Esophagus squamous epithelium (tissue), 5 donors: Measurements from ENCODE around the gene CCNYL1. TPM values are rescaled to one million over a fixed set of nuclear protein-coding genes. Genes with fewer than 3 reads are reported as not detected.

Experiments
- DNase-seq: peaks from one replicate; lab custom pipeline; 2025; lab: John Stamatoyannopoulos, UW
- H3K27ac ChIP-seq, 4 donors: fragments of 200-600 bp; sonication (generic); one replicate each; pipeline ENCODE4 v1.5.1; 2016 to 2019; ENCODE audit warnings: mild to moderate bottlenecking in 1 of 4
- H3K27me3 ChIP-seq, 4 donors: fragments of 200-600 bp; sonication (generic); 1 replicate in 3 of 4; 2 replicates in 1 of 4; pipeline versions ENCODE4 v1.5.1 to v1.6.0; 2017 to 2021; ENCODE audit warnings: antibody characterized with exemption in 1 of 4
- H3K36me3 ChIP-seq, 3 donors: fragments of 200-600 bp; sonication (generic); one replicate each; pipeline ENCODE4 v1.5.1; 2016 to 2019
- H3K4me1 ChIP-seq, 3 donors: fragments of 200-600 bp; sonication (generic); one replicate each; pipeline ENCODE4 v1.5.1; 2017 to 2019
- H3K4me3 ChIP-seq, 4 donors: fragments of 200-600 bp; sonication (generic); 1 replicate in 3 of 4; 2 replicates in 1 of 4; pipeline ENCODE4 v1.5.1; 2016 to 2019; ENCODE audit warnings: mild to moderate bottlenecking in 2 of 4, moderate library complexity in 1 of 4
- H3K9me3 ChIP-seq, 3 donors: fragments of 200-600 bp; sonication (generic); one replicate each; pipeline ENCODE4 v1.5.1; 2016 to 2019
- POLR2A ChIP-seq, 4 donors: fragments of 450-650 bp; IDR thresholded peaks; one replicate each; pipeline ENCODE4 v1.6.1; 2017; ENCODE audit warnings: antibody characterized with exemption in 4 of 4, mild to moderate bottlenecking in 4 of 4, moderate library complexity in 3 of 4
- WGBS, 2 donors: methylation state at CpG; one replicate each; pipeline ENCODE4 v1.1.5; 2018; 5-methylcytosine and 5-hydroxymethylcytosine counted together
- intact Hi-C: fragments of 100-400 bp; cut with DNase I; formaldehyde crosslinking; loops from one replicate; pipeline ENCODE4 v1.15.0; 2022
- total RNA-seq, 4 donors: library from RNA; depleted of rRNA; stranded (reverse); fragments of >200 nt; gene quantifications; one replicate each; pipeline ENCODE4 v1.1.0, GENCODE V29; 2016
- TF ChIP-seq, protein P1 (sequence below), 6 experiments: fragments of 450-650 bp in 4 of 6; fragments of 200-600 bp in 2 of 6; sonication (generic) in 2 of 6; IDR thresholded peaks; one replicate each; pipeline ENCODE4 v1.5.1; 2016 to 2019; ENCODE audit warnings: antibody characterized with exemption in 6 of 6, mild to moderate bottlenecking in 4 of 6, moderate library complexity in 4 of 6
- donor health status: DM: yes; HTN: yes; CAD: no.

The CCNYL1 gene
- total RNA-seq, 4 donors from 2014 or later, result 12.6 to 24.8 (median 15.4) TPM

DNA sequence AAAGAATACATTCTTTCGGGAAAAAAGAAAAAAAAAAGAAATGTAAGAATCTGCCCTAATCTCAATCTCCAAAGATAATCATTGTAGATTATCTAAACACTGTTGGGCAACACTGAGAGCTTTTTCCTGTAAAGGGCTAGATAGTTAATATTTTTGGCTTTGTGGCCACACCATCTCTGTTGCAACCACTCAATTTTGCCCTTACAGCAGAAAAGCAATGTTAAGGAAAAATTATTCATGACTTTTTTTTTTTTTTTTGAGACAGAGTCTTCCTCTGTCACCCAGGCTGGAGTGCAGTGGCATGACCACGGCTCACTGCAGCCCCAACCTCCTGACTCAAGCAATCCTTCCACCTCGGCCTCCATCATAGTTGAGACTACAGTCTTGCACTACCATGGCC lies 75.6 kb downstream of the CCNYL1 start:
- 75 to 78% methylated on average over 3 of the region's 3 CpGs for WGBS, 2 donors
- intact Hi-C loops, result no loop called here
- Histone ChIP-seq H3K4me1 (peaks cover 4 to 23% (median 13%) of the 10 kb centered on the region in 3 donors), H3K27ac (no peak overlapping the region), H3K9me3 (no peaks in the 10 kb centered on the region), H3K4me3 (no peak overlapping the region), H3K36me3 (no peaks in the 10 kb centered on the region), H3K27me3 (no peaks in the 10 kb centered on the region)
- DNase-seq, result no peak
- no peak for TF ChIP-seq POLR2A (IDR thresholded peaks at IDR 0.05)
- TF ChIP-seq, protein P1, sequence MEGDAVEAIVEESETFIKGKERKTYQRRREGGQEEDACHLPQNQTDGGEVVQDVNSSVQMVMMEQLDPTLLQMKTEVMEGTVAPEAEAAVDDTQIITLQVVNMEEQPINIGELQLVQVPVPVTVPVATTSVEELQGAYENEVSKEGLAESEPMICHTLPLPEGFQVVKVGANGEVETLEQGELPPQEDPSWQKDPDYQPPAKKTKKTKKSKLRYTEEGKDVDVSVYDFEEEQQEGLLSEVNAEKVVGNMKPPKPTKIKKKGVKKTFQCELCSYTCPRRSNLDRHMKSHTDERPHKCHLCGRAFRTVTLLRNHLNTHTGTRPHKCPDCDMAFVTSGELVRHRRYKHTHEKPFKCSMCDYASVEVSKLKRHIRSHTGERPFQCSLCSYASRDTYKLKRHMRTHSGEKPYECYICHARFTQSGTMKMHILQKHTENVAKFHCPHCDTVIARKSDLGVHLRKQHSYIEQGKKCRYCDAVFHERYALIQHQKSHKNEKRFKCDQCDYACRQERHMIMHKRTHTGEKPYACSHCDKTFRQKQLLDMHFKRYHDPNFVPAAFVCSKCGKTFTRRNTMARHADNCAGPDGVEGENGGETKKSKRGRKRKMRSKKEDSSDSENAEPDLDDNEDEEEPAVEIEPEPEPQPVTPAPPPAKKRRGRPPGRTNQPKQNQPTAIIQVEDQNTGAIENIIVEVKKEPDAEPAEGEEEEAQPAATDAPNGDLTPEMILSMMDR (IDR thresholded peaks at IDR 0.05), result no peak

DNA sequence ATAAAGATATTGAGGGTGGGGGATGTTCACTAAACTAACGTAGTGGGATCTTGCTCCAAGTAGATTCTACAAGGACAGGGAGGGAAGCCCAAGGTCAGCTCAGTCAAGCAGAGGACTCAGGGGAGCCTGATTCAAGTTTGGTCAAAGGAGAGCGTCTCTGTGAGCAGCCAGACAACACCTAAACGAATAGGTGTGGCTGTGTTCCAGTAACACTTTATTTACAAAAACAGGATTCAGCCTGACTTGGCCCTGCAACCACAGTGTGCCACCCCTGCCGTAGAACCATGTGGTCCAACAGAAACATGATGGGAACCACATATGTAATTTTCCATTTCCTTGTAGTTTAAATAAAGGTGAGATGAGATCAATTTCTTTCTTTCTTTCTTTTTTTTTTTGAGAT lies 76.4 kb downstream of the CCNYL1 start:
- no peaks in the 10 kb centered on the region for H3K36me3 ChIP-seq
- WGBS, 2 donors, result 45 to 64% methylated on average over 4 of the region's 4 CpGs
- intact Hi-C loops, result no loop called here
- H3K27me3 ChIP-seq, result no peaks in the 10 kb centered on the region
- no peaks in the 10 kb centered on the region for H3K9me3 ChIP-seq
- no peak for TF ChIP-seq POLR2A (IDR thresholded peaks at IDR 0.05)
- TF ChIP-seq, protein P1 (IDR thresholded peaks at IDR 0.05), result no peak
- no peak overlapping the region for H3K27ac ChIP-seq
- H3K4me3 ChIP-seq, result no peak overlapping the region
- H3K4me1 ChIP-seq, result peaks cover 5 to 26% (median 14%) of the 10 kb centered on the region in 3 donors
- DNase-seq, result no peak

DNA sequence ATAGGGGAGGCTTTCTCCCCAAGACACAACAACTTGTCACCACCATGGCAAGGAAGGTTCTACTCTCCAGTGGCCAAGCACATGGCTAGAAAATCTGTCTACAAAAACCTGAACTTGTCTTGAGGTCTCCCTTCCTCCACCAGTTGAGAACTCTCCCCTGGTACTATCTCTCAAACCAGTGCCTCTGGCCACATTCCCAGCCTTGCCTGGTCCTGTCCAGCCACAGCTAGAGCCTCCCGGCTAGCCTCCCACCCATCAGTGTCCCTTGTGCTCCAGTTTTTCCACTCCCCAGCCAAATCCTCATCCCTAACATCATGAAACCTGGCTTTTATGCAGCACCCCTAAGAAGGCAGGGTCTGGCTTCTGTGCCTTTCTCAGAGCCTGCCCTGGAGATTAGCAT lies 79.5 kb downstream of the CCNYL1 start:
- H3K36me3 ChIP-seq, result no peaks in the 10 kb centered on the region
- no peak overlapping the region for H3K27ac ChIP-seq
- no peak overlapping the region for H3K4me3 ChIP-seq
- H3K27me3 ChIP-seq, result no peaks in the 10 kb centered on the region
- intact Hi-C loops, result no loop called here
- no peak for TF ChIP-seq POLR2A (IDR thresholded peaks at IDR 0.05)
- TF ChIP-seq, protein P1 (IDR thresholded peaks at IDR 0.05), result no peak
- no peak for DNase-seq
- no peaks in the 10 kb centered on the region for H3K9me3 ChIP-seq
- peaks cover 5 to 25% (median 14%) of the 10 kb centered on the region in 3 donors for H3K4me1 ChIP-seq
- WGBS, 2 donors, result 25 to 55% methylated on average over 1 of the region's 1 CpG

DNA sequence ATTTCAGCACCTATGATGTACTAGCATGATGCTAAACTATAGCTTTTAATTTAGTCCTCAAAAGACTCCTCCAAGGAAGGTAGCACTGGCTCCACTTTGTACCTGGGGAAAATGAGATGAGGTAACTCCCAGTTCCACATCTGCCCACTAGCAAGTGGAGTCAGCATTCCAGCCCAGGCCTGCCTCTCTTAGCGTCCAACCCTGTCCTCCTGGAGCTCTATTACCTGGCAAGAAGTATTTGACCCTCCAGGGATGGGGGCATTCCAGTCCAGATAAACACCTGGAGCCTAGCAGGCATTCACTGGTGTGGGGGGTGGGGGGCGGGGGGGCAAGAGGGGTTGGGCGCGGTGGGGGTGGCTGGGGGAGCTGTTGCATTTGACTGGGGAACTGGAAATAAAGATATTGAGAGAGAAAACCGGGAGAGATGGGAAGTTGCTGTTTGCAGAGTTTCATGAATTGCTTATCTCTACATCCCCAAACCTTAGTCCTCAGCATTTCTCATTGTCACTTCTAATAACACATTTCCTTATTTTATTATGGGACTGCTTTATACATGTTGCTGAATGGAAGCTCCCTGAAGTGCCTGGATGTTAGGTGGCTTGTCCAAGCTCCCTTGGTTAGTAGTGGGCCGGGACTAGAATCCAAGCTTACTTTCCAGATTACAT lies 80.3 kb downstream of the CCNYL1 start:
- peak overlapping the region; percentile 17 to 78 (median 42) for H3K27ac ChIP-seq
- no peak for DNase-seq
- no peak for TF ChIP-seq POLR2A (IDR thresholded peaks at IDR 0.05)
- TF ChIP-seq, protein P1 (IDR thresholded peaks at IDR 0.05), result peak in 1 of 6 experiments; percentile 21
- H3K36me3 ChIP-seq, result no peaks in the 10 kb centered on the region
- peaks cover 5 to 30% (median 18%) of the 10 kb centered on the region in 3 donors for H3K4me1 ChIP-seq
- no peaks in the 10 kb centered on the region for H3K27me3 ChIP-seq
- WGBS, 2 donors, result 31 to 35% methylated on average over 3 to 4 of the region's 6 CpGs
- no peak overlapping the region for H3K4me3 ChIP-seq
- intact Hi-C loops, result no loop called here
- no peaks in the 10 kb centered on the region for H3K9me3 ChIP-seq

DNA sequence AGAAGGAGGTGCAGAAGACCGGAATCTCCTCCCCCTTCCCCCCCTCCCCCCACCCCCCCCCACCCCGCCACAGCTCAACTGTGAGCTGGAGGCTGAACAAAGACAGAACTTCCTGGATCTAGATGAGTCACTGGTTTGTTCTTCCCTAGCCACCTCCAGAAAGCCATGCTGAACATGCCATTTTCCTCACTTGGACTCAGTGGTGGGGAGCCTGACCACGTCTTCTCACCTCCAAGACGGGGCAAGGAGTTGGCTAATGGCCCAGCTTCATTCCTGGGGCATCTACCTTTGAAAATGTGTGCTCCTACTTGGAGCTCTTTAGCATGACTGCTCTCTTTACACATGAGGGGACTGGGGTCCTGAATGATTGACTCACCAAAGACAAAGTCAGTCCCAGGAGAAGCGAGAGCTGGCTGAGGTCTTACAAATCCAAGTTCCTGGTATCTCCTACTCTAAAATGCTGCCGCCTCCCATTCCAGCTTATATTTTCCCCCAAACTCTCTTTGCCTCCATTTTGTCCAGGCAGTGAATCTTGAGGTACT lies 80.9 kb downstream of the CCNYL1 start:
- intact Hi-C loops, result no loop called here
- H3K4me1 ChIP-seq, result peaks cover 5 to 34% (median 20%) of the 10 kb centered on the region in 3 donors
- no peak for DNase-seq
- no peaks in the 10 kb centered on the region for H3K36me3 ChIP-seq
- no peaks in the 10 kb centered on the region for H3K9me3 ChIP-seq
- 49 to 52% methylated on average over 2 to 5 of the region's 6 CpGs for WGBS, 2 donors
- no peaks in the 10 kb centered on the region for H3K27me3 ChIP-seq
- H3K4me3 ChIP-seq, result no peak overlapping the region
- H3K27ac ChIP-seq, result peak overlapping the region; percentile 17 to 78 (median 57)
- TF ChIP-seq POLR2A (IDR thresholded peaks at IDR 0.05), result no peak
- TF ChIP-seq, protein P1 (IDR thresholded peaks at IDR 0.05), result no peak
